Body of pancreas (tissue), 4 donors: ENCODE data around the gene CDKN2C. TPM values are rescaled to one million over a fixed set of nuclear protein-coding genes. Genes with fewer than 3 reads are reported as not detected.

ENCODE experiments used
- ATAC-seq: fragments of 150-250 bp; one replicate; pipeline ENCODE4 v1.9.1; 2016
- DNase-seq, 4 donors: peaks; one replicate each; pipeline ENCODE4 v3.0.0-alpha.2; 2019
- H3K27ac ChIP-seq, 4 donors: fragments of 200-600 bp; sonication (generic); 1 replicate in 3 of 4; 2 replicates in 1 of 4; pipeline versions ENCODE4 v1.5.1 to v1.6.1; 2016 to 2019; ENCODE audit warnings: mild to moderate bottlenecking in 1 of 4, mixed read lengths in 1 of 4, moderate library complexity in 1 of 4
- H3K27me3 ChIP-seq, 2 donors: fragments of 200-600 bp; sonication (generic); one replicate each; pipeline ENCODE4 v1.6.0; 2016; ENCODE audit warnings: mild to moderate bottlenecking in 1 of 2
- H3K36me3 ChIP-seq, 2 donors: fragments of 200-600 bp; sonication (generic); replicated peaks in 1 of 2; 2 replicates each; pipeline ENCODE4 v1.5.1; 2016; ENCODE audit warnings: low read depth in 2 of 2; ENCODE audit not compliant: insufficient read depth in 1 of 2
- H3K4me1 ChIP-seq: fragments of 200-600 bp; sonication (generic); one replicate; pipeline ENCODE4 v1.6.0; 2016
- H3K4me3 ChIP-seq, 2 donors: fragments of 200-600 bp; sonication (generic); 1 replicate in 1 of 2; 2 replicates in 1 of 2; pipeline ENCODE4 v1.5.1; 2016 to 2019
- H3K9me3 ChIP-seq, 3 donors: fragments of 200-600 bp; sonication (generic); 1 replicate in 2 of 3; 2 replicates in 1 of 3; pipeline ENCODE4 v1.5.1; 2016
- POLR2A ChIP-seq, 3 donors: fragments of 450-650 bp; IDR thresholded peaks; one replicate each; pipeline ENCODE4 v1.6.1; 2016; ENCODE audit warnings: antibody characterized with exemption in 3 of 3, mild to moderate bottlenecking in 2 of 3
- WGBS, 2 donors: methylation state at CpG; one replicate each; pipeline ENCODE4 v1.1.5; 2017; 5-methylcytosine and 5-hydroxymethylcytosine counted together
- intact Hi-C: fragments of 100-400 bp; cut with DNase I; formaldehyde crosslinking; loops from one replicate; pipeline ENCODE4 v1.15.1; 2023
- total RNA-seq, 2 donors: library from RNA; depleted of rRNA; stranded (reverse); fragments of >200 nt; gene quantifications; one replicate each; pipeline ENCODE4 v1.1.0, GENCODE V29; 2016
- TF ChIP-seq, protein P1 (sequence below), 7 experiments: fragments of 450-650 bp in 4 of 7; fragments of 200-600 bp in 3 of 7; sonication (generic) in 3 of 7; IDR thresholded peaks; one replicate each; pipeline ENCODE4 v1.5.1; 2016 to 2019; ENCODE audit warnings: antibody characterized with exemption in 7 of 7

The CDKN2C gene
- total RNA-seq, 2 donors from 2014 or later = 7.6 to 11.9 TPM

GRCh38 chr1:50966991-50967390, 3.1 kb upstream of the CDKN2C start:
- Histone ChIP-seq H3K9me3 (no peaks in the 10 kb centered on the region), H3K4me1 (peaks cover 15% of the 10 kb centered on the region), H3K27me3 (no peaks in the 10 kb centered on the region), H3K4me3 (no peak overlapping the region), H3K27ac (peak overlapping the region; percentile 94 to 100 (median 98)), H3K36me3 (no peaks in the 10 kb centered on the region)
- TF ChIP-seq POLR2A (IDR thresholded peaks at IDR 0.05) = no peak
- TF ChIP-seq, protein P1, sequence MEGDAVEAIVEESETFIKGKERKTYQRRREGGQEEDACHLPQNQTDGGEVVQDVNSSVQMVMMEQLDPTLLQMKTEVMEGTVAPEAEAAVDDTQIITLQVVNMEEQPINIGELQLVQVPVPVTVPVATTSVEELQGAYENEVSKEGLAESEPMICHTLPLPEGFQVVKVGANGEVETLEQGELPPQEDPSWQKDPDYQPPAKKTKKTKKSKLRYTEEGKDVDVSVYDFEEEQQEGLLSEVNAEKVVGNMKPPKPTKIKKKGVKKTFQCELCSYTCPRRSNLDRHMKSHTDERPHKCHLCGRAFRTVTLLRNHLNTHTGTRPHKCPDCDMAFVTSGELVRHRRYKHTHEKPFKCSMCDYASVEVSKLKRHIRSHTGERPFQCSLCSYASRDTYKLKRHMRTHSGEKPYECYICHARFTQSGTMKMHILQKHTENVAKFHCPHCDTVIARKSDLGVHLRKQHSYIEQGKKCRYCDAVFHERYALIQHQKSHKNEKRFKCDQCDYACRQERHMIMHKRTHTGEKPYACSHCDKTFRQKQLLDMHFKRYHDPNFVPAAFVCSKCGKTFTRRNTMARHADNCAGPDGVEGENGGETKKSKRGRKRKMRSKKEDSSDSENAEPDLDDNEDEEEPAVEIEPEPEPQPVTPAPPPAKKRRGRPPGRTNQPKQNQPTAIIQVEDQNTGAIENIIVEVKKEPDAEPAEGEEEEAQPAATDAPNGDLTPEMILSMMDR (IDR thresholded peaks at IDR 0.05) = no peak
- DNase-seq (no peak), ATAC-seq (no peak)
- 37 to 43% methylated on average over 3 of the region's 3 CpGs for WGBS, 2 donors
- intact Hi-C loops = no loop called here

GRCh38 chr1:50967416-50968157, 2.5 kb upstream of the CDKN2C start:
- no peak for ATAC-seq
- intact Hi-C loops = no loop called here
- Histone ChIP-seq H3K36me3 (no peaks in the 10 kb centered on the region), H3K27me3 (no peaks in the 10 kb centered on the region), H3K9me3 (no peaks in the 10 kb centered on the region), H3K4me3 (peak overlapping the region in 1 of 2 donors; percentile 85), H3K4me1 (peaks cover 15% of the 10 kb centered on the region), H3K27ac (peak overlapping the region; percentile 94 to 100 (median 98))
- DNase-seq = peak in 1 of 4 donors; percentile 19
- TF ChIP-seq POLR2A (IDR thresholded peaks at IDR 0.05) = no peak
- TF ChIP-seq, protein P1 (IDR thresholded peaks at IDR 0.05) = no peak
- 13 to 16% methylated on average over 17 of the region's 17 CpGs for WGBS, 2 donors

GRCh38 chr1:50968158-50968820, 1.8 kb upstream of the CDKN2C start:
- Histone ChIP-seq H3K9me3 (no peaks in the 10 kb centered on the region), H3K27me3 (no peaks in the 10 kb centered on the region), H3K4me3 (peak overlapping the region; percentile 85), H3K27ac (peak overlapping the region; percentile 94 to 100 (median 98)), H3K36me3 (no peaks in the 10 kb centered on the region), H3K4me1 (peaks cover 14% of the 10 kb centered on the region)
- ATAC-seq (peak; percentile 90), DNase-seq (peak; percentile 91 to 95 (median 94))
- WGBS, 2 donors = 0% methylated on average over 31 to 68 of the region's 70 CpGs
- intact Hi-C loops = no loop called here
- peak; percentile 85 to 95 (median 94) for TF ChIP-seq POLR2A (IDR thresholded peaks at IDR 0.05)
- TF ChIP-seq, protein P1 (IDR thresholded peaks at IDR 0.05) = peak in 6 of 7 experiments; percentile 14 to 74 (median 48)

GRCh38 chr1:50968821-50969610, 1.0 kb upstream of the CDKN2C start:
- peak in 1 of 3 donors; percentile 5 for TF ChIP-seq POLR2A (IDR thresholded peaks at IDR 0.05)
- TF ChIP-seq, protein P1 (IDR thresholded peaks at IDR 0.05) = peak in 2 of 7 experiments; percentile 3 to 6
- Histone ChIP-seq H3K4me1 (peaks cover 12% of the 10 kb centered on the region), H3K9me3 (no peaks in the 10 kb centered on the region), H3K4me3 (peak overlapping the region; percentile 85), H3K27ac (peak overlapping the region; percentile 74 to 100 (median 98)), H3K27me3 (no peaks in the 10 kb centered on the region), H3K36me3 (no peaks in the 10 kb centered on the region)
- ATAC-seq (peak; percentile 41), DNase-seq (peak; percentile 57 to 70 (median 62))
- intact Hi-C loops = no loop called here
- 0 to 1% methylated on average over 22 to 50 of the region's 65 CpGs for WGBS, 2 donors
